Neural progenitor cell (in vitro differentiated cells): Measurements from ENCODE around the gene USP17L22. TPM values are rescaled to one million over a fixed set of nuclear protein-coding genes. Genes with fewer than 3 reads are reported as not detected.
"Not testable (repeated sequence)": the region's sequence is repeated elsewhere in the genome, so short reads cannot be mapped to it uniquely, and the experiment has no call there.

Source experiments
- DNase-seq: peaks from one replicate; pipeline ENCODE4 v3.0.0-alpha.2; 2016; ENCODE audit warnings: low spot score
- H2AFZ ChIP-seq: fragments of 200-600 bp; sonication (generic); replicated peaks from 2 replicates; pipeline ENCODE4 v1.6.1; 2016; ENCODE audit warnings: antibody characterized with exemption
- H3F3A ChIP-seq: fragments of 200-600 bp; sonication (generic); 2 replicates; pipeline ENCODE4 v1.6.1; 2016; ENCODE audit warnings: antibody characterized with exemption, low read depth
- H3K27ac ChIP-seq: fragments of 200-600 bp; sonication (generic); 2 replicates; pipeline ENCODE4 v1.5.1; 2016; ENCODE audit warnings: mild to moderate bottlenecking
- H3K27me3 ChIP-seq: fragments of 200-600 bp; sonication (generic); 2 replicates; pipeline ENCODE4 v1.6.1; 2016; ENCODE audit warnings: mild to moderate bottlenecking, moderate library complexity
- H3K36me3 ChIP-seq: fragments of 200-600 bp; sonication (generic); 2 replicates; pipeline ENCODE4 v1.5.1; 2016
- H3K4me1 ChIP-seq: fragments of 200-600 bp; sonication (generic); 2 replicates; pipeline ENCODE4 v1.6.1; 2016; ENCODE audit warnings: mixed run types
- H3K4me2 ChIP-seq: fragments of 200-600 bp; sonication (generic); 2 replicates; pipeline ENCODE4 v1.6.1; 2016
- H3K4me3 ChIP-seq: fragments of 200-600 bp; sonication (generic); 2 replicates; pipeline ENCODE4 v1.5.1; 2016
- H3K79me2 ChIP-seq: fragments of 200-600 bp; sonication (generic); 2 replicates; pipeline ENCODE4 v1.6.1; 2016; ENCODE audit warnings: low read depth
- H3K9ac ChIP-seq: fragments of 200-600 bp; sonication (generic); 2 replicates; pipeline ENCODE4 v1.6.1; 2016
- H3K9me3 ChIP-seq: fragments of 200-600 bp; sonication (generic); 2 replicates; pipeline ENCODE4 v1.5.1; 2016; ENCODE audit warnings: low read depth
- H4K20me1 ChIP-seq: fragments of 200-600 bp; sonication (generic); 2 replicates; pipeline ENCODE4 v1.6.1; 2016; ENCODE audit warnings: low read depth
- H3K27ac Mint-ChIP-seq: 3 replicates; pipeline ENCODE4 v1.8.0; 2021; ENCODE audit warnings: mixed read lengths
- H3K27me3 Mint-ChIP-seq: 2 replicates; pipeline ENCODE4 v1.8.0; 2022; ENCODE audit warnings: low read depth, mild to moderate bottlenecking, inconsistent platforms, moderate library complexity, mixed read lengths; ENCODE audit not compliant: insufficient read depth
- H3K36me3 Mint-ChIP-seq: 3 replicates; pipeline ENCODE4 v1.8.0; 2021; ENCODE audit warnings: mixed read lengths
- H3K4me1 Mint-ChIP-seq: 3 replicates; pipeline ENCODE4 v1.8.0; 2021; ENCODE audit warnings: mixed read lengths
- H3K4me3 Mint-ChIP-seq: 3 replicates; pipeline ENCODE4 v1.8.0; 2021; ENCODE audit warnings: mild to moderate bottlenecking, moderate library complexity, mixed read lengths
- H3K9me3 Mint-ChIP-seq: 3 replicates; pipeline ENCODE4 v1.8.0; 2020; ENCODE audit warnings: mixed read lengths
- total RNA-seq: library from RNA; depleted of rRNA; stranded (reverse); fragments of >200 nt; gene quantifications from 2 replicates; pipeline ENCODE4 v1.2.3, GENCODE V29; 2015; ENCODE audit warnings: low replicate concordance

Gene USP17L22
- total RNA-seq, 1 donor from 2014 or later: not detected

DNA sequence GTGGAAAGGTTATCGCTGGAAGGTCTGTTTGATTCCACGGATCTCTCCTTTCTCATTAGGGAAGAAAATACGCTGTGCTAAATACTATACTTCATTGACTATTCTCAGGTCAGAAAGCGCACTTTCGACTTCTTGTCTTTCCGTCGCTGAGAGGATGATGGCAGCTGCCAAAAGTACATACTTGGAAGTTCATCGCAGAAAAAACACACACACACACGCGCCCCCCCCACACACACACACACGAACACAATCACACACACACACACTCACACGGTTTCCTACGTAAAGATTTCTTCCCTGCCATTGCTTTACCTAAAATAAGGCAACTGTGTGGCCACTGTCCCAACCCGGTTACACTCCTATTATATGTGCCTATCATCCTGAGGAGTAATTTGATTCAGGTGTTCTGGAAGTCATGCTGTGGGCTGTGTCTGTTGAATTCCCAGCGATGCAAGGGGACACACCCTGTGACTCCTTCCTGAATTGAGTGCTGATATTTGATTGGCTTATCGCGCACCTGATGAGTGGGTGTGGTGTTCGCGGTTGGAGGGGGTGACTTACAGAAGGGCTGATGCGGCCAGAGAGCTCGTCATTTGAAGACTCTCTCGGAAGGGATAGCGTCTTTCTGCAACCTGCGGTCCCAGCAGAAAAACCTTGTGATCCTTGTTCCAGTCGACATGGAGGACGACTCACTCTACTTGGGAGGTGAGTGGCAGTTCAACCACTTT is 19.3 kb upstream of the USP17L22 start, which contains the start of gene USP17L18:
TSS of gene USP17L18 (plus strand) at position 678 of the 728 bp plus-strand sequence. CDS start at position 678, 0 bp downstream.
- H3K79me2 ChIP-seq, H3K27ac ChIP-seq, H3K27ac Mint-ChIP-seq, H3K4me3 Mint-ChIP-seq, H2AFZ ChIP-seq, H3K4me1 Mint-ChIP-seq, H3K27me3 Mint-ChIP-seq, H3K9me3 ChIP-seq, H3K9me3 Mint-ChIP-seq, H3K36me3 ChIP-seq, H3F3A ChIP-seq, H3K9ac ChIP-seq, H3K4me3 ChIP-seq, H3K27me3 ChIP-seq, H3K4me2 ChIP-seq, H3K36me3 Mint-ChIP-seq, H4K20me1 ChIP-seq, H3K4me1 ChIP-seq: not testable (repeated sequence)
- DNase-seq: peak; percentile 0

DNA sequence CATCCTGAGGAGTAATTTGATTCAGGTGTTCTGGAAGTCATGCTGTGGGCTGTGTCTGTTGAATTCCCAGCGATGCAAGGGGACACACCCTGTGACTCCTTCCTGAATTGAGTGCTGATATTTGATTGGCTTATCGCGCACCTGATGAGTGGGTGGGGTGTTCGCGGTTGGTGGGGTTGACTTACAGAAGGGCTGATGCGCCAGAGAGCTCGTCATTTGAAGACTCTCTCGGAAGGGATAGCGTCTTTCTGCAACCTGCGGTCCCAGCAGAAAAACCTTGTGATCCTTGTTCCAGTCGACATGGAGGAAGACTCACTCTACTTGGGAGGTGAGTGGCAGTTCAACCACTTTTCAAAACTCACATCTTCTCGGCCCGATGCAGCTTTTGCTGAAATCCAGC is 14.3 kb upstream of the USP17L22 start, which contains the start of gene USP17L19:
TSS of gene USP17L19 (plus strand) at position 301 of the 400 bp plus-strand sequence. CDS start at position 301, 0 bp downstream.
- DNase-seq, H4K20me1 ChIP-seq, H3K79me2 ChIP-seq, H3K4me2 ChIP-seq, H3K4me1 ChIP-seq, H3K27ac ChIP-seq, H3K36me3 Mint-ChIP-seq, H3K36me3 ChIP-seq, H3K27ac Mint-ChIP-seq, H3K9me3 Mint-ChIP-seq, H3F3A ChIP-seq, H3K9ac ChIP-seq, H3K27me3 ChIP-seq, H3K4me3 ChIP-seq, H3K27me3 Mint-ChIP-seq, H3K9me3 ChIP-seq, H3K4me3 Mint-ChIP-seq, H3K4me1 Mint-ChIP-seq, H2AFZ ChIP-seq: not testable (repeated sequence)

DNA sequence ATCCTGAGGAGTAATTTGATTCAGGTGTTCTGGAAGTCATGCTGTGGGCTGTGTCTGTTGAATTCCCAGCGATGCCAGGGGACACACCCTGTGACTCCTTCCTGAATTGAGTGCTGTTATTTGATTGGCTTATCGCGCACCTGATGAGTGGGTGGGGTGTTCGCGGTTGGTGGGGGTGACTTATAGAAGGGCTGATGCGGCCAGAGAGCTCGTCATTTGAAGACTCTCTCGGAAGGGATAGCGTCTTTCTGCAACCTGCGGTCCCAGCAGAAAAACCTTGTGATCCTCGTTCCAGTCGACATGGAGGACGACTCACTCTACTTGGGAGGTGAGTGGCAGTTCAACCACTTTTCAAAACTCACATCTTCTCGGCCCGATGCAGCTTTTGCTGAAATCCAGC is 9.6 kb upstream of the USP17L22 start, which contains the start of gene USP17L20:
TSS of gene USP17L20 (plus strand) at position 301 of the 400 bp plus-strand sequence. CDS start at position 301, 0 bp downstream.
- H4K20me1 ChIP-seq, H3K4me3 ChIP-seq, H3K36me3 ChIP-seq, H3F3A ChIP-seq, H3K27ac Mint-ChIP-seq, H2AFZ ChIP-seq, H3K4me2 ChIP-seq, H3K9me3 Mint-ChIP-seq, H3K27ac ChIP-seq, H3K4me1 ChIP-seq, H3K27me3 Mint-ChIP-seq, H3K9me3 ChIP-seq, H3K27me3 ChIP-seq, DNase-seq, H3K4me1 Mint-ChIP-seq, H3K79me2 ChIP-seq, H3K9ac ChIP-seq, H3K4me3 Mint-ChIP-seq, H3K36me3 Mint-ChIP-seq: not testable (repeated sequence)

DNA sequence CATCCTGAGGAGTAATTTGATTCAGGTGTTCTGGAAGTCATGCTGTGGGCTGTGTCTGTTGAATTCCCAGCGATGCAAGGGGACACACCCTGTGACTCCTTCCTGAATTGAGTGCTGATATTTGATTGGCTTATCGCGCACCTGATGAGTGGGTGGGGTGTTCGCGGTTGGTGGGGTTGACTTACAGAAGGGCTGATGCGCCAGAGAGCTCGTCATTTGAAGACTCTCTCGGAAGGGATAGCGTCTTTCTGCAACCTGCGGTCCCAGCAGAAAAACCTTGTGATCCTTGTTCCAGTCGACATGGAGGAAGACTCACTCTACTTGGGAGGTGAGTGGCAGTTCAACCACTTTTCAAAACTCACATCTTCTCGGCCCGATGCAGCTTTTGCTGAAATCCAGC is 4.8 kb upstream of the USP17L22 start, which contains the start of gene USP17L21:
TSS of gene USP17L21 (plus strand) at position 301 of the 400 bp plus-strand sequence. CDS start at position 301, 0 bp downstream.
- H3K4me2 ChIP-seq, H3K79me2 ChIP-seq, H3K4me1 Mint-ChIP-seq, H3K4me1 ChIP-seq, H3K27ac Mint-ChIP-seq, H3K9me3 ChIP-seq, H3K36me3 Mint-ChIP-seq, H3K4me3 Mint-ChIP-seq, H3F3A ChIP-seq, DNase-seq, H2AFZ ChIP-seq, H3K9me3 Mint-ChIP-seq, H3K36me3 ChIP-seq, H3K9ac ChIP-seq, H3K4me3 ChIP-seq, H3K27ac ChIP-seq, H3K27me3 Mint-ChIP-seq, H3K27me3 ChIP-seq, H4K20me1 ChIP-seq: not testable (repeated sequence)

DNA sequence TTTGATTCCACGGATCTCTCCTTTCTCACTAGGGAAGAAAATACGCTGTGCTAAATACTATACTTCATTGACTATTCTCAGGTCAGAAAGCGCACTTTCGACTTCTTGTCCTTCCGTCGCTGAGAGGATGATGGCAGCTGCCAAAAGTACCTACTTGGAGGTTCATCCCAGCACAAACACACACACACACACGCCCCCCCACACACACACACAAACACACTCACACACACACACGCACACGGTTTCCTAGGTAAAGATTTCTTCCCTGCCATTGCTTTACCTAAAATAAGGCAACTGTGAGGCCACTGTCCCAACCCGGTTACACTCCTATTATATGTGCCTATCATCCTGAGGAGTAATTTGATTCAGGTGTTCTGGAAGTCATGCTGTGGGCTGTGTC is 4.3 kb downstream of the USP17L22 start:
- H3K4me3 ChIP-seq, H3K27me3 ChIP-seq, H3K9ac ChIP-seq, H3F3A ChIP-seq, H3K4me2 ChIP-seq, H3K27ac Mint-ChIP-seq, H3K9me3 Mint-ChIP-seq, H3K27ac ChIP-seq, H3K4me1 ChIP-seq, H4K20me1 ChIP-seq, H3K36me3 Mint-ChIP-seq, H3K36me3 ChIP-seq, DNase-seq, H3K4me3 Mint-ChIP-seq, H3K27me3 Mint-ChIP-seq, H3K79me2 ChIP-seq, H3K9me3 ChIP-seq, H3K4me1 Mint-ChIP-seq, H2AFZ ChIP-seq: not testable (repeated sequence)

Other genes with a start within 250 kb of the USP17L22 start
- not detected in 2 replicates for gene FAM90A26, start 97.2 kb upstream of the USP17L22 start, total RNA-seq
- not detected in 2 replicates for gene USP17L10, start 57.0 kb upstream of the USP17L22 start, total RNA-seq
- gene USP17L11, start 52.2 kb upstream of the USP17L22 start, total RNA-seq: not detected in 2 replicates
- gene USP17L12, start 47.5 kb upstream of the USP17L22 start, total RNA-seq: not detected in 2 replicates
- gene USP17L13, start 42.7 kb upstream of the USP17L22 start, total RNA-seq: 0.09 TPM in 1 of 2 replicates, not detected in the other
- gene USP17L15, start 33.2 kb upstream of the USP17L22 start, total RNA-seq: not detected in 2 replicates
- 0.09 TPM in 1 of 2 replicates, not detected in the other for gene USP17L17, start 23.7 kb upstream of the USP17L22 start, total RNA-seq
- not detected in 2 replicates for gene USP17L18, start 19.0 kb upstream of the USP17L22 start, total RNA-seq
- gene USP17L19, start 14.2 kb upstream of the USP17L22 start, total RNA-seq: not detected in 2 replicates
- not detected in 2 replicates for gene USP17L20, start 9.5 kb upstream of the USP17L22 start, total RNA-seq
- gene USP17L21, start 4.7 kb upstream of the USP17L22 start, total RNA-seq: not detected in 2 replicates
- gene USP17L24, start 57.5 kb downstream of the USP17L22 start, total RNA-seq: not detected in 2 replicates
- gene USP17L25, start 62.3 kb downstream of the USP17L22 start, total RNA-seq: not detected in 2 replicates
- gene USP17L26, start 67.0 kb downstream of the USP17L22 start, total RNA-seq: not detected in 2 replicates
- not detected in 2 replicates for gene USP17L5, start 71.8 kb downstream of the USP17L22 start, total RNA-seq
- not detected in 2 replicates for gene USP17L27, start 76.5 kb downstream of the USP17L22 start, total RNA-seq
- gene USP17L28, start 81.3 kb downstream of the USP17L22 start, total RNA-seq: not detected in 2 replicates
- gene USP17L29, start 86.0 kb downstream of the USP17L22 start, total RNA-seq: not detected in 2 replicates
- gene USP17L30, start 95.5 kb downstream of the USP17L22 start, total RNA-seq: not detected in 2 replicates
- gene DEFB131A, start 176.8 kb downstream of the USP17L22 start, total RNA-seq: not detected in 2 replicates